Measurements from ENCODE around the gene CENPN.

CENPN gene, protein sequence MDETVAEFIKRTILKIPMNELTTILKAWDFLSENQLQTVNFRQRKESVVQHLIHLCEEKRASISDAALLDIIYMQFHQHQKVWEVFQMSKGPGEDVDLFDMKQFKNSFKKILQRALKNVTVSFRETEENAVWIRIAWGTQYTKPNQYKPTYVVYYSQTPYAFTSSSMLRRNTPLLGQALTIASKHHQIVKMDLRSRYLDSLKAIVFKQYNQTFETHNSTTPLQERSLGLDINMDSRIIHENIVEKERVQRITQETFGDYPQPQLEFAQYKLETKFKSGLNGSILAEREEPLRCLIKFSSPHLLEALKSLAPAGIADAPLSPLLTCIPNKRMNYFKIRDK

DNA sequence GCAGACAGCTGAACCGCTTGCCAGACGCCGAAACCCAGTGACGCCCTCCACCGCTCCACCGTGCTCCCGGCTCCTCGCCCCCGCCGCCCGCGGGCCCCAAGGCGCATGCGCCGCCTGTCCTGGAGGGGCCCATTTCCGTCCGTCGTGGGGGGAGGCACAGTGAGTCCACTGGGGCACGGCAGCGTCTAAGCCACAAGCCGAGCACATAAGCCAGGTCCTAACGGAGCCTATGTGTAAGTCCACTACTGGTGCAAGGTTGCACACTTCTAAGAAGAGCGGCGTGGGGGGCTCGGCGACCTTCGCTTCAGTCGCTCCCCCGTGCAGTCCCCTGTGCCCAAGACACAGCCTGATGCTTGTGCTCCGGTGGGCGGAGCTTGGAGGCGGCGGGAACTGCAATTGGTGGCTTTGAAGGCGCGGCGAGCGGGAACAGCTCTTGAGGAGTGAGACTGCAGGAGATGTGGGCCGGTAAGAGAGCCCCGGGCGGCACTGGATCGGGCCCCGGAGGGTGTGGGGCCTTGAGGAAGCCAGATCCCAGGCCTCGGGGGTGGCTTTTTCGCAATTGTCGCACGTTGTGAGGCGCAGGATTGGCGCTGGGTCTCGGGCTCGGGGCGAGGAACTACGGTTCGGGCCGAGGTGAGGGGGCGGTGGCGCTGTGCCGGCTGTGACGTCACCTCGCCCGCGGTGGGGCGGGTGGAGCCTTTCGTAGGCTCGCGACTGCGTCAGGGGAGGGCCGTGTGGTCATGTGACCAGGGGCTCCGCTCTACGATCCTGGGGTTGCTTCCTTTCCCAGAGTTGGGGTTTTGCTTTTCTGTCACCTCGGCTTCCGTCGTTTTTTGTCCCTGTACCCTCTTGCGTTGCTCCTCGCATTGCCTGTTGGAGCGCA is at the start of gene CENPN, which contains the start of gene CMC2:
CENPN (plus strand) TSS at position 402 of the 883 bp plus-strand sequence. CDS start 4,726 bp downstream, outside the sequence.
CMC2 (minus strand) TSS at position 73 of the 883 bp plus-strand sequence. CDS start 9,491 bp downstream, outside the sequence.
- DNase-seq, result peak; percentile 97

DNA sequence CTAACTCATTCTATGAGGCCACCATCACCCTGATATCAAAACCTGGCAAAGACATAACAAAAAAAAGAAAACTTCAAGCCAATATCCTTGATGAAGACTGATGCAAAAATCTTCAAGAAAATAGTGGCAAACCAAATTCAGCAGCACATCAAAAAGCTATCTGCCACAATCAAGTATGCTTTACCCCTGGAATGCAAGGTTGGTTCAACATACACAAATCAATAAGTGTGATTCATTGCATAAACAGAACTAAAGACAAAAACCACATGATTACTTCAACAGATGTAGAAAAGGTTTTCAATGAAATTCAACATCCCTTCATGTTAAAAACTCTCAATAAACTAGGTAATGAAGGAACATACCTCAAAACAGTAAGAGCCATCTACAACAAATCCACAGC is 48.7 kb upstream of the CENPN start:
- DNase-seq, result no peak

DNA sequence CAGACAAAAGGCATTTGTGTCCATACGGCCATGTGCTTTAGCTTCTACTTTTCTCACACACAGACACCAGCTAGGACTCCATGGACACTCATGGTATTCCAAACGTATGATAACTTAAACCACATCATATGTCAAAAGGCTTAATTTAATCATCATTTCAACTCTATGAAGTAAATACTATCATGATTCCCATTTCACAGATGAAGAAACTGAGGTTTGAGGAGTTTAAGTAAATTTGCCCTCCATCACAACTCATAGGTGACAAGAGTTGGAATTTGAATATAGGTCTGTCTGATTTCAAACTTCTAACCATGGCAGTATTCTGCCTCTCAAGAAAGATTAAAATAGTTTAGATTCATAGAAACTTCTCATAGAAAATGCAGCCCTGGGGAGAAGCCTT is 44.1 kb upstream of the CENPN start:
- no peak for DNase-seq

DNA sequence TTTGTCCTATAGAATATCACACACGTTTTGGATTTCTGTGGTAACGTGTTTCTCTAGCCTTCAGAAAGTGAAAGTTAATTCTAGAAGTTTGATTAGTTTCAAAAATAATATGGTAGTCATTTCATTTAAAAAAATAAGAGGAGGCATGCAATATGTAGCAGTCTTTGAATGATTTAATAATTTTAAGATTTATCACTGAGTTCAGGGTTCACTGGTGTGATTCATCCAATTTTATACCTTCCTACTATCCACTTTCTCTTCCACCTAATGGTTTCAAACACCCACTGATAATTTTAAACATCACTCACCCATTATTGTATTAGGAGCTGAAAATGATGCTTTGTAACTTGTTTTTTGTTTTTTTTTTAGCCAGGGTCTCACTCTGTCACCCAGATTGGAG is 42.7 kb upstream of the CENPN start:
- no peak for DNase-seq

DNA sequence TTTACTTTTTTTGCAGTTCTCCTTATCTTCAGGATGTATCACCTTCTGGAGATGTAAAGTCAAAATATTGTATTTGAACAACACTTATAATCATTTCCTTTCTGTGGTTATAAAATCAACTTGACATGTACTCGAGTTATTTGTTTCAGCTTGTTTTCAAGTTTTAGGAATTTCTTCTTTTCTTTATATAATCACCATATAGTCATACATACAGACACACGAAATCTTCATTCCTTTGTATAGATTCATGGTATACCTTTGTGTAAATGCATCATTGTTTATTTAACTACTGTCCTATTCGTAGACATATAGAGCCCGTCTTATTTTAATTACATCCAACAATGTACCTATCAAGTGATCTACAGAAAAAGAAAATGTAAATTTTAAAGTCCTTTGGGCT is 40.4 kb upstream of the CENPN start:
- no peak for DNase-seq

DNA sequence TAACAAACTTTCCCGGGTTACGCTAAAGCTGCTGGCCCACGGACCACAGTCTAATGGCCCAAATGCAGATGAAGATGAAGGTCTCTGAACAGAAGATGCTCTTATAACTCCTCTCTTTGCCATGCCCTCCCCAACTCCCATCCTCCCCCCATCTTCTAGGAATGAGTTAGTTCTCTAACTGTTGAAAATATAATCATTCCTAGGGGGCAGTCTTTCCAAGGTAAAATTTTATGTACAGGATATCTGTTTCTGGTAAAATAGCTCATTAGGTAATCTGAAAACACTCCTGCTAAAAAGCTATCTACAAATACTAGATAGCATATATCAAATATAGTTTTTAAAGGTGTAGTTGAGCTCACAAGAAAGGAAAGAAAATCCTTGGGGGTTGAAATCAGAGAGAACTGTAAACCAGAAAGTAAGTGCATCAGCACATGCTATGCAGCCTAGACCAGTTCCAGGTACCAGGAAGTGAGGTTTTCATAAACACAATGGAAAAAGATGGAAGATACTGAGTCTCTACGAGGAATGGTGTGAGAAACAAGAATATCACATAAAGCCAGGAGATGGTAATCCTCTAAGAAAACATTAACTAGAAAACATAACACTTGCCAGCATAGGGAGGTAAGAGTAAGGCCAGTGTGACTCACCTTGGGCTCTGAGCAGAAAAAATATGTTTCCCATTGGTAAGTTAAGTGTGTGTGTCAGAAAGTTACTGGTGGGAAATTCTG is 38.5 kb upstream of the CENPN start:
- DNase-seq, result no peak

DNA sequence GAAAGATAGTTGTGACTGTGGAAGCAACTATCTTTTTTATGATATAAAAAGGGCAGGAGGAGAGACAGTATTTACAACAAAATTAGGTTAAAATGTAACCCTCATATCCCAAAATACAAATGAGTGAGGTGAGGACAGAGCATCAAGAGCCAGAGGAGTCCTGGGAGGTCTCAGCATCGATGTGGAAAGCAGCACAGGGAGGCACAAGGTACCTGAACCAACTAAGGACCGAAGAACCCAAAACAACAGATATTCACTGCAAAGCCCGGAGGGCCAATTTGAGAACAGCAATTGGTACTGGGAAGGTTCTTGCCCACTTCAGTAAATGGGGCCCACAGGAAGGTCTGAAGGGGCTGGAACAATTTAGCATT is 37.9 kb upstream of the CENPN start:
- DNase-seq, result no peak

DNA sequence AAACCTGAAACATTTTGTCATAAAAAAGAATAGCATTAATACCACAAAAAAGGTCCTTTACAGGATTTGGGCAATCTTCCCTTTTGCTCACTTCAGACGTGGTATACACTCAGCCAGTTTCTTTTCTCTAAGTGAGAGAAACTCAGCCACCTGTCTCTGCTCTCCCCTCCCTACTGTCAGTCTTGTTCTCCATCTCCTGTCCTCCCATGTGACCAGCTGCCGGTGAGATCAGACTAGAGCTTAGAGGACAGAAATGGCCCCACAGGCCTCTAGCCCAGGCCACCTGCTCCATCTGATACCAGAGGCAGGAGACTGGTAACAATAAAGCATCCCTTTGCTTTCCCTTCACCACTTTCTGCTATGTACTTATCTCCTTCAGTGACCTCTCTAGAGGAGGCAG is 35.2 kb upstream of the CENPN start:
- no peak for DNase-seq

DNA sequence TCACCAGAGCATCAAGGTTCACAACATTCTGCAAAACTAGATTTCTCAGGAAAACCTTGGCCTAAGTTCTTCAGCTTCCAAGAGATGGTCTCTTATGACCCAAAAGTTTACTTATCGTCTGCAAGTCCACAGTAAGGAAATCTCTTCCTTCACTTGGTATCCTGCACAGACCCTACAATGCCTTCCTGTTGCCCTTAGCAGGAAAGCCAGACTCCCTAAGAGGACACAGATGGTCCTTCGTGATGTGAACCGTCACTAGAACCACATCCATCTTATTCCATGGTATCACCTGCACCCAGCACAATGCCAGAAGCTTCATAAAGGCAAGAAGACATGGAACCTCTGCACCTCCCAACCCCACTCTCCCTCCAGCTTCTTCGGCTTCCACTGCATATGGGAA is 34.4 kb upstream of the CENPN start:
- DNase-seq, result no peak

DNA sequence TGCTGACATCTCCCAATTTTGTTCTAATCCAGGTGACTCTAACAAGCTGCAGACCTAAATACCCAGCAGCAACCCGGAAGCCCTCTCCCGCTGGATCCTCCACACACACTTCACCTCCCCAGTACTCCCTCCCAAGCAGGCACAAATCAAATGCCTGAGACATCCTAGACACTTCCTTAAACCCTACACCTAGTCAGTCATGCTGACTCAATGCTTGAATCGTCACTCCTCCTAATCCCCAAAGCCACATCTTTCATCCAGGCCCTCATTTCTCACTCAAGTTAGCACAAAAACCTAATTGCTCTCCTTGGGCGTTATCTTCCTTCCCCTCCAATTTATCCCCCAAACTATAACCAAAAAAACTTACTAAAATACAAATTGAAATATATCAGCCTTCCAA is 33.0 kb upstream of the CENPN start:
- no peak for DNase-seq

DNA sequence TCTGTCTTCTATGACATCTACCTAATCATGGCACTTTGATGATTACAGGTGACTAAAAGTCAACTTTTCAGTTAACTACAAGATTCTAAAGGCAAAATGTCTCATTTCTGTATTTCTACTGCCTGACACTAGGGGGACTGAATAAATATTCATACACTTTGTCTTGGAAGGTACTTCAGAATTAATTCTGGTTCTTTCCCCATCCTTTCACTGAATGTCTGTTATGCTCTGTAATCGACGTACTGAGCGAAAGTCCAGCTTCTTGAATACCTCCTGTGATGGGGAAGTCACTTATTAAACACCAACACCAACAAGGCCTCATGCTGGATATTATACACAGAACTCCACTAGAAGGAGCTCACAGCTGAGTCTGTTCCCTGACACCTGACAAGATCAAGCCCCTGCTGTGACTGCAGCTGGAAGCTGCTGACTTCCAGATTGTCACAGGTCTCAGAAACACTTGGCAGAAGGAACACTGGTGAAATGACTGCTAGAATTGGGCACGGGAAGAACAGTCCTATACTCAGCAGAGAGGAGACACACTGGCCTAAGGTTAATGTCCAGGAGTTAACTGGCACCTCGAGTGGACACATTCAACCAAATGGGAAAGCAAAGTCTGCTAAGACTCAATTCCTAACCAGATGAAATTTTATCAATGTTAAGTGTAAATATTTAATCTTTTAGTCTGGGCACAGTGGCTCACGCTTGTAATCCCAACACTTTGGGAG is 32.2 kb upstream of the CENPN start:
- DNase-seq, result no peak

DNA sequence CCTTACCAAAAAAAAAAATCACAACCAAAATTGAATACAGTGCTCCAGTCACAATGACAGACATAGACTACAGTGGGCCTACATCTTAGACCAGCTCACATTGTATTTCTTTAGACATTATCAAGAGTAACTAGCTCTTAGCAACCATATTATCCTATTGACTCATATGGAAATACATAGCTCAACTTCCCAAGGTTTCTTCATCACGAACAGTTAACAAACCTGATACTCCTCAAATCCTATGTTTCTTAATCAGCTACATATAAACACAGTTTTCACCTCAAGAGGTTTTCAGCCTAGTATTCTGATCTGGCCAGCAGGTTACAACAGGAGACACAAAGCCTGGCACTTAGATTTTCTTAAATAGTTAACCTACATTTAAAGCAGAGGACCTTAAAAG is 30.1 kb upstream of the CENPN start:
- no peak for DNase-seq

DNA sequence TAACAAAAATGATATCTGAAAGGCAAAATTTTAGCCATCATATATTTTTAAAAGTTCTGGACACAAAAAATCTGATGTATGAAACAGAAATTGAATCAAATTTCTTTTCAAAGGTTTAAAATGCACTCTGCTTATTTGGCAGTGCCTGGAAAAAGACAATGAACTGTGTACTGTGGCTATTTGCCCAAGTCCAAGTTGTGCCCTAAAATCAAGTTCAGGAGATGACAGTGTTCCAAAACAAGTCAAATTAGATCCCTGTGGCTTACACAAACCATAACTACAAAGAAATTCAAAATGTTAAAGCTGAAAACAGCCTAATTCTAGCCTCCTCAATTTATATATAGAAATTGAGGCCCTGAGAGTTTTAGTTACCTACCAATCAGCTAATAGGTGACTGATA is 25.9 kb upstream of the CENPN start:
- DNase-seq, result no peak

DNA sequence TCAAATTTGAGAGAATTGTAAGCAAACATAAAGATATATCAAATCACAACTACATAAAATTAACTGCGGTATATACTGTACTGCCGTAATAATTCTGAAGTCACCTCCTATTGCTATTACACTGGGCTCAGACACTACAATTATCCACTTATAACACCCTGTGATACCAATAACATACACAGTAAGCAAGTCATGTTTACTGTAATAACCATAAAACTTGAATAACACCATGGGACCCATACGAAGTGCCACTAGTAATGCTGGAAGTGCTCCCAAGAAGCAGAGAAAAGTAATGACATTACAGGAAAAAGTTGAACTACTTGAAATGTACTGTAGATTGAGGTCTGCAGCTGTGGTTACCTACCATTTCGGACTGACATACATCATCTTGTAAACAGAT is 24.4 kb upstream of the CENPN start:
- DNase-seq, result no peak

DNA sequence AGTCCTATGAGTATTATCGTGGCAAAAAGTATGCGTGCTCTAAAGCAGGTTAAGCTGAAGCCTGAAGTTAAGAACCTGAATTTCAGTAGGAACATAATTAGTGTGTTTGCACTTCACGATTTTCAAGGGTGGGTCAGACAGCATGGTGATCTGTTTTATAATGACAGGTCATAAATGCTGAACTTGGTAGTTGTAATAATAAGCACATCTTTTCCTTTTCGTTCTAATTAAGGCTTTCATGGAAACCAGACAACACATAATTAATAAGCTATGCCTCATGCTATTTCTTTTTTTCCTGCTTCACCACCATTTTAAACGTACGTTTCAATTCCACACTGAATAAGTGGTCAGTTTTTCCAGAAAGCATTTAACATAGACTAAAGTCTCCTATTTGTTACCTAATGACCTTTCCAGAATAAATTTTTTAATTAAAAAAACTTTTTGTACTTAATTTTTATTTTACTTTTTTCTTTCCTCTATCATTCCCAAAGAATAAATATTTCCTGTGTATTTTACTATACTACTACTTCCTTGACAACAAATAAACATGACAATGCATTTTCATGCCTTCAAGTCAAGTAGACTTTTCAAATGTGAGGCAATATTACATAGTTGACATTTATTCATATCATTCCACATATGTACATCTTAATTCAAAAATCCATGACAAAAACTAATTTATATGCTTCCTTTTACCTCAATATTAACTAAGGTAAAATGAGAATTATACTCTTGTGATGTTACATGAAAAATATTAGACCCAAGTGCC is 22.7 kb upstream of the CENPN start:
- no peak for DNase-seq

DNA sequence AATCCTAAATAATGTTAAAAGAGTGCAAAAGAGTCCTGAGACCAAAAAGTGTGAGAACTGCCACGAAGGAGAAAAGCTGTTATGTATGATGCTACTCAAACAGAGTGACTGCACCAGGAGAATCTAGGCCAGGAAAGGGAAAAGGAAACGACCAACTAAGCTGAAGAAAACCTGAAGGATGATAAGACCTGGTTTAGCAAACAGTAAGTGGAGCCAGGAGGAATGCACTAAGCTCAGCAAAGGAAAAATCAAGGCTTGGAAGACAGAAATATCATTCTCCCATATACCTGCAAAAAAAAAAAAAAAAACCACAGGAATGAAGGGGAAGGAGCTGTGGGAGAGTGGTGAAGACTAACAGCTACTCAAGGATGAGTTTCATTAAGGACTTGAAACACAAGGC is 21.4 kb upstream of the CENPN start:
- no peak for DNase-seq

DNA sequence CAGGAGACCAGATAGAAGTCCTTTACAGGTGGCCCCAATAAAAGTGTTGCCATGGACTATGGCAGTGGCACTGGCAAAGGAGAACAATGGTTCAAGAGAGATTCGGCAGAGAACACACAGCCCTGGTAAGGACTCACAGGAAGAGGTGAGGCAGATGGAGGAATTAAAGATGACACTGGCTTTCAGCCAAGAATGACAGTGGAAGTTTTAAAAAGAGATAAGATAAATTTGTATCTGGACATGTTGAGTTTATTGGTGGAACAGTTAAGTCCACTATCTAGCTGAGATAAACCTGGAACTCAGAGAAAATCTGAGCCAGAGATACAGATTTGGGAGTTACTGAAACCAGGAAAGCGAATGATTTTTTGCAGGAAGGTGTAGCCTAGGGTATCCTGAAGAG is 20.5 kb upstream of the CENPN start:
- no peak for DNase-seq

DNA sequence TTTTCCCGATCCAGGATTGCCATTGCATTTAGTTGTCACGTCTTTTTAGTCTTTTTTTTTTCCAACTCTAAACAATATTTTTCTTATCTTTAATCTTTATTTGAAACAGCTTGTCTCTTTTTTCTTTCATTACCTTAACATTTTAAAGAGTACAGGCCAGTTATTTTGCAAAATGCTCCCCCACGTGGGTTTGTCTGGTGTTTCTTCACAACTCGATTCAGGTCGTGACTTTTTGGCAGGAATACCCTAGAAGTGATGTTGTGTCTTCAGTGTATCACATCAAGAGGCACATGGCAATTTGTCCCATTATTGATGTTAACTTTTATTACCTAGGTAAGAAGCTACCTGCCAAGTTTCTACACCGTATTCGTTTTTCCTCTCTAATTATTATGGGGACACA is 18.3 kb upstream of the CENPN start:
- no peak for DNase-seq

DNA sequence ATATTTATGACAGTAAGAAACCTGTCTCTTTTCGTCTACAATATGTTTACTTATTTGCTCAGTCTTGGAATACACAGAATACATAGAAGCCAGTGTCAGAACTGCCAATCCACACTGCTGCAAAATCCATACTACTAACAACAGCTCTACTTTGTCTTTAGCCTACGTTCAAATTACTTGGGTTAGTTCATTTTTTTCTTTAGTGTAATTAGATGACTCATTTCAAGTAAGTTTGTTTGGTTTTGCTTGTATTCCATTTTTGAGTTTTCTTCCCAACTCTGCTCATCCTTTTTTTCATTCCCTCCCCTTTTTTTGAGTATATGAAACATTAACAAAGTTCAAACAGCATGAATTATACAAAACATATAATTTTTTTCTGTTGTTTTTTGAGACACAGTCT is 17.2 kb upstream of the CENPN start:
- no peak for DNase-seq

DNA sequence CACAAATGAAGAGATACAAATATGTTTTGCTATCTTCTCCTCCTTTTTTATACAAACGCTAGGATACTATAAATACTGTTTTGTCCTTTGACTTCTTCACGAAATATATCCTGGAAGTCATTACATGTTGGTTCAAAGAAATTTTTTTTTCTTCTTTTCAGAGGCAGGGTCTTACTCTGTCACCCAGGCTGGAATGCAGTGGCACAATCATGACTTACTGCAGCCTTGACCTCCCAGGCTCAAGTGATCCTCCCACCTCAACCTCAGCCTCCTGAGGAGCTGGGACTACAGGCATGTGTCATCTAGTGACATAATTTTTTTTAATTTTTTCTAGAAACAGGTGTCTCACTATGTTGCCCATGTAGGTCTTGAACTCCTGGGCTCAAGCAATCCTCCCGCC is 16.4 kb upstream of the CENPN start:
- no peak for DNase-seq

DNA sequence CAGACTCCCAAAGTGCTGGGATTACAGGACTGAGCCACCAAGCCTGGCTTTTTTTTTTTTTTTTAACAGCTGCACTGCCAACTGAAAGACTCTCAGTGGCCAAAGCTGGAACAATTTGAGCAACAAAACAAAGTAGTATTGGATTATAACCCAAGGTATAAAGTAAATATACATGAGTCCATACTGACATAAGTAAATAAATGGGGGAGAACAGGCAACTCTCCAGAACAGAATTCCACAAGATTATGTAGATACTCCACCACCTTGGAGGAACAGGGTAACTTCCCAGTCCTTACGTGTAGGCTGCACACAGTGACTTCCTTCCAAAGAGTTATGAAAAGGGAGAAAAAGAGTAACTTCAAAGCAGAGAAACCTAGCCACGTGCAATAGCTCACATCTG is 16.0 kb upstream of the CENPN start:
- no peak for DNase-seq

DNA sequence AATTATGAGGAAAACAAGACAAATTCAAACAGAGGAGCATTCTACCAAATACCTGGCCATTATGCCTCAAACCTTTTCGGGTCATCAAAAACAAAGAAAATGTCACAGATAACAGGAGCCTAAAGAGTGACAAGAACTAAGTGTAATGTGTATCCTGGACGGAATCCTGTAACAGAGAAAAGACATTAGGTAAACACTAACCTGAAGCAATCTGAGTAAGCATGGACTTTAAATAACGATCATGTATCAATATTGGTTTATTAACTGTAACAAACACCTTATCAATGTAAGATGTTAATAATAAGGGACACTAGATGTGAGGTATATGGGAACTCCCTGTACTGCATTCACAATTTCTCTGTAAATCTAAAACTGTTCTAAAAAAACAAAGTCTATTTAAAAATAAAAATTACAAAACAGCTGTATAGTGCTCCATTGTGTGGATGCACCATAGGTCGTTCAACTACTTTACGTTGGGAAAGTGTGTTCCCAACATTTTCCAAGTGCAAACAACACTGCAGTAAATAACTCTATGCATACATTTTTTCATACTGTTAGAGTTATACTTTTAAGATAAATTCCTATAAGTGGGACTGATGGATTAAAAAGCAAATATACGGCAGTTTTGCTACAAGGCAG is 15.1 kb upstream of the CENPN start:
- no peak for DNase-seq
